ENCODE data around the gene SLC35B1. TPM values are rescaled to one million over a fixed set of nuclear protein-coding genes. Genes with fewer than 3 reads are reported as not detected.

The SLC35B1 gene
- total and polyA plus RNA-seq, 8 donors, result 16.5 to 62.5 (median 29.1) TPM

DNA sequence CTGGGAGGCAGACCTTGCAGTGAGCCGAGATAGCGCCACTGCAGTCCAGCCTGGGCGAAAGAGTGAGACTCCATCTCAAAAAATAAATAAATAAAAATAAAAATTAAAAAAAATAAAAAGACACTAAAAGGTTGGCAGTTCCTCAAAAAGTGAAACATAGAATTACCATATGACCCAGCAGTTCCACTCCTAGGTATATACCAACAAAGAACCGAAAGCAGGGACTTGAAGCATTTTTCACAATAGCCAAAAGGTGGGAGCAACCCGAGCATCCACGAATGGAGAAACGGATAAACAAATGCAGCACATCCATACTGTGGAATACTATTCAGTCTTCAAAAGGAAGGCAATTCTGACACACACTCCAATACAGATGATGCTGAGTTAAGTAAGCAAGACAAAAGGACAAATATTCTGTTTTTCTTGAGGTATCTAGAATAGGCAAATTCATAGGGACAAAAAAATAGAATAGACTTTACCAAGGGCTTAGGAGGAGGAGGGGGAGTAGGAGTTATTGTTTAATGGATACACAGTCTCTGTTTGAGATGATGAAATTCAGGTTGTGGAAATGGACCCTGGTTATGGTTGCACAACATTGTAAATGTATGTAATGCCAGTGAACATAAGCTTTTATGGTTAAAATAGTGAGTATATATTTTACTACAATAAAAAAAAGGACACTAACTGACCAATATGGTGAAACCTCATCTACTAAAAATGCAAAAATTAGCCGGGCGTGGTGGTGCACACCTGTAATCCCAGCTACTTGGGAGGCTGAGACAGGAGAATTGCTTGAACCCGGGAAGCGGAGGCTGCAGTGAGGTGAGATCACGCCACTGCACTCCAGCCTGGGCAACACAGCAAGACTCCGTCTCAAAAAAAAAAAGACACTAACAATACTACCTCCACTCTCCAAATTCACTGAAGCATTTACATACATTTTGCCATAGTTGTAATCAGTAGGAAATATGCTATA, 27.0 kb upstream of the SLC35B1 start:
- no peak for FAIRE-seq
- Histone ChIP-seq H3K27ac (no peak overlapping the region), H3K27me3 (no peaks in the 10 kb centered on the region), H3K9me3 (no peaks in the 10 kb centered on the region), H3K4me1 (peaks cover 9 to 22% (median 17%) of the 10 kb centered on the region in 3 donors), H3K4me3 (no peak overlapping the region), H3K36me3 (no peaks in the 10 kb centered on the region)
- WGBS, 2 donors, result 95 to 97% methylated on average over 13 of the region's 13 CpGs
- DNase-seq, result no peak
- no peak for ATAC-seq
- TF ChIP-seq CTCF (IDR thresholded peaks at IDR 0.05), result no peak
- intact Hi-C loops (cut with DNase I), result no loop called here

DNA sequence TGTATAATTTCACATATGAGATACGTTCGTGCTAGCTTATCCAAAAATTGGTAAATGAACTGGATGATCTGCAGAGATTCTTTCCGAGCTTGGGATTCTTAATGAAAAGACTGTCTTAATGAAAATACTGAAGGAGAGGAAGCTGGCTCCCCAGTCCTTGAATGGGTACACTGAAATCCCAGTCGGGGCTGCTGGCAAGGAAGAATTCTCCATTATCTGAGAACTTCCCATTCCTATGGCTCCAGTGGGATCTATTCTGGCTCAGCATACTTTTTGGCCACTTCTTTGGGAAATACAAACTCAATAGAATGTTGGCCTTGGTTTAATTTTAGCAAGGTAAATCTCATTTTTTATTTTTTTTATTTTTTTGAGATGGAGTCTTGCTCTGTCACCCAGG, 23.7 kb upstream of the SLC35B1 start:
- Histone ChIP-seq H3K27me3 (no peaks in the 10 kb centered on the region), H3K9me3 (no peaks in the 10 kb centered on the region), H3K4me3 (no peak overlapping the region), H3K27ac (peak overlapping the region in 2 of 4 donors; percentile 28 to 33), H3K36me3 (no peaks in the 10 kb centered on the region), H3K4me1 (peaks cover 9 to 17% (median 13%) of the 10 kb centered on the region in 3 donors)
- intact Hi-C loops (cut with DNase I), result no loop called here
- ATAC-seq (no peak), FAIRE-seq (no peak), DNase-seq (no peak)
- WGBS, 2 donors, result 65 to 71% methylated on average over 4 of the region's 4 CpGs
- TF ChIP-seq CTCF (IDR thresholded peaks at IDR 0.05), result no peak

DNA sequence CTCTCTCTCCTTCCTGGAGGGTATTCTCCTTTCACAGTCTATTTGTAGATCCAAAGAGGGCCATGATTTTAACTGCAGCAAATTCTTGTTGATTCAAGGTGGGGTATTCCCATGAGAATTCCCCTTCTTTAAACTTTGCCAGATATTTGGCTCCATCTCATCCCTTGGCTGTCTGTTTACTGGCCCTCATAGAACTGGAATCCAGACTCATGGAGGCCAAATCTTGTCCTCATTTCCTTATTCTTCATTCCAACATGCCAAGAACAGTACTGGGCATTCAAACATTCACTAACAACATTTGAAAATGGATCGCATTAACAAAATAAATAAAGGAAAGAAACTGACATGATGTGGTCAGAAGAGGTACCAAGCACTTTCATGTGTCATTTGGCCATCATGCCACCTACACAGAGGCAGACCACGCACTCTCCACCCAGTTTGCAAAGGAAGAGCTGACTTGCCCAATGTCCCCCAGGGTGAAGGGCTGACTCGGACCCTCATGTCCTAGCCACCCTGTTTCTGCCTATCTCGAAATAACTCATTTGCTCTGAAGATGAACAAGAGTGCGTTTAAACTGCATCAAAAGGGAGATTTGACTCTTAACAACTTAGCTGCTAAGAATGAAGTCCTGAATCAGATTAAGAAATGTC, 23.1 kb upstream of the SLC35B1 start:
- Histone ChIP-seq H3K4me1 (peaks cover 9 to 17% (median 13%) of the 10 kb centered on the region in 3 donors), H3K36me3 (no peaks in the 10 kb centered on the region), H3K4me3 (no peak overlapping the region), H3K27me3 (no peaks in the 10 kb centered on the region), H3K9me3 (no peaks in the 10 kb centered on the region), H3K27ac (peak overlapping the region; percentile 5 to 47 (median 30))
- ATAC-seq (peak in 1 of 4 donors; percentile 15), FAIRE-seq (no peak), DNase-seq (no peak)
- intact Hi-C loops (cut with DNase I), result no loop called here
- no peak for TF ChIP-seq CTCF (IDR thresholded peaks at IDR 0.05)
- 79 to 84% methylated on average over 5 of the region's 5 CpGs for WGBS, 2 donors

GRCh38 chr17:49730078-49730784, 22.5 kb upstream of the SLC35B1 start:
- H3K27ac ChIP-seq, result peak overlapping the region; percentile 5 to 47 (median 27)
- ATAC-seq, result peak; percentile 92 to 97 (median 93)

More at GRCh38 chr17:49730078-49730784, 22.5 kb upstream of the SLC35B1 start:
- intact Hi-C loops (cut with DNase I), result no loop called here
- Histone ChIP-seq H3K4me3 (no peak overlapping the region), H3K36me3 (no peaks in the 10 kb centered on the region), H3K9me3 (no peaks in the 10 kb centered on the region), H3K4me1 (peaks cover 9 to 17% (median 13%) of the 10 kb centered on the region in 3 donors), H3K27me3 (no peaks in the 10 kb centered on the region)
- FAIRE-seq (peak; percentile 69), DNase-seq (peak; percentile 63 to 94 (median 84))
- WGBS, 2 donors, result 2 to 7% methylated on average over 4 of the region's 4 CpGs
- TF ChIP-seq CTCF (IDR thresholded peaks at IDR 0.05), result no peak

Measured in pancreas (tissue), 10 donors.